ENCODE results near the gene OSBPL10.

OSBPL10 gene

DNA sequence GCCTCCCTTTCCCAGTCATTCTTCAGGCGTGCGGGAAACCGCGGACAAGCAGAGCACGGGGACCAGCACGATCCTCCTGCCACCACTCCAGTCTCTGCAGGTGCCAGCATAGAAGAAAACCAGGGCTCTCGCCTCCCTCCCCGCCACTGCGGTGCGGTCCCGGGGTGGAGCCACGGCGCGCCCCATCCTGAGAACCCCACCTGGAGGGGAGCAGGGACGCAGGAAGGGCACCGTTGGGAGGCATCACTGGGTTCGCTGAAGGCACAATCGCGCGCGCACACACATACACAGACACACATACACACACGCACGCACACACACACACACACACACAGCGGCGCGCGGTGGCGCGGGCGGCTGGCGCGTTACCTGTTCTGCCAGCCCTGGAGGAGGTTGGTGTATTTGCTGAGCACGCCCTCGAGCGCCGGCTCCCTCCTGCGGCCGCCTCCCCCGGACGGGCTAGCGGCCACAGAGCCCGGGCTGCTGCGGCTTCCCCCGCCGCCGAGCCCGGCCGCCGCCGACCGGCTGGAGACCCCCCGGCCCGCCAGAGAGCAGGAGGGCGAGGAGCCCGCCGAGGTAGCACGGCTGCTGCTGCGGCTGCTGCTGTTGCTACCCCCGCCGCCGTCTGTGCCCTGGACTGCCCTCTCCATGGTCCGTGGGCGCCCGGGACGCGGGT, 394 bp downstream of the OSBPL10 start:
- H2AFZ ChIP-seq (ENCODE audit: insufficient read depth, low read length, poor library complexity), result peak overlapping the region; percentile 85
- no peaks in the 10 kb centered on the region for H3K9me3 ChIP-seq (ENCODE audit: insufficient read depth, low read depth, low read length)
- H3K4me2 ChIP-seq (ENCODE audit: low read length), result peak overlapping the region; percentile 72
- H3K4me3 ChIP-seq (ENCODE audit: low read depth, low read length), result peak overlapping the region; percentile 82
- peak overlapping the region; percentile 87 for H2BK5ac ChIP-seq (ENCODE audit: low read depth, low read length, poor library complexity)
- H3K27ac ChIP-seq (ENCODE audit: low read depth, low read length), result peak overlapping the region; percentile 86
- H3K4me1 ChIP-seq (ENCODE audit: control insufficient read depth in 1 of 2, insufficient read depth in 2 of 2, low read length in 2 of 2), result peaks cover 3% of the 10 kb centered on the region in 2 experiments
- H3K23ac ChIP-seq (ENCODE audit: low read length), result no peak overlapping the region
- no peaks in the 10 kb centered on the region for H3K27me3 ChIP-seq (ENCODE audit: insufficient read depth, low read length)
- peaks cover 12% of the 10 kb centered on the region for H3K79me2 ChIP-seq (ENCODE audit: control insufficient read depth, insufficient read depth, low read length, poor library complexity)
- peak; percentile 88 to 92 for DNase-seq
- no peaks in the 10 kb centered on the region for H3K36me3 ChIP-seq (ENCODE audit: control insufficient read depth in 1 of 2, insufficient read depth in 2 of 2, low read length in 2 of 2)
- peak overlapping the region; percentile 88 for H2BK120ac ChIP-seq (ENCODE audit: insufficient read depth, low read length, poor library complexity)
- peak overlapping the region; percentile 42 for H2BK12ac ChIP-seq (ENCODE audit: low read length)
- H3K9ac ChIP-seq (ENCODE audit: low read length), result peak overlapping the region; percentile 68
- H4K8ac ChIP-seq (ENCODE audit: low read depth, low read length), result peak overlapping the region; percentile 63
- peaks cover 15% of the 10 kb centered on the region for H3K79me1 ChIP-seq (ENCODE audit: low read length)
- peak overlapping the region; percentile 90 for H3K14ac ChIP-seq (ENCODE audit: low read length)
- H2AK5ac ChIP-seq (ENCODE audit: low read length), result no peak overlapping the region
- peak overlapping the region; percentile 54 for H3K4ac ChIP-seq (ENCODE audit: low read depth, low read length)
- peak overlapping the region; percentile 91 for H4K91ac ChIP-seq (ENCODE audit: low read depth, low read length)
- WGBS (ENCODE audit: extremely low coverage, insufficient coverage, insufficient read length), result no CpG with 5 or more reads among the region's 66 CpGs
- peak overlapping the region; percentile 74 for H3K18ac ChIP-seq (ENCODE audit: low read length)
- H4K12ac ChIP-seq (ENCODE audit: low read depth, low read length), result peak overlapping the region; percentile 75

DNA sequence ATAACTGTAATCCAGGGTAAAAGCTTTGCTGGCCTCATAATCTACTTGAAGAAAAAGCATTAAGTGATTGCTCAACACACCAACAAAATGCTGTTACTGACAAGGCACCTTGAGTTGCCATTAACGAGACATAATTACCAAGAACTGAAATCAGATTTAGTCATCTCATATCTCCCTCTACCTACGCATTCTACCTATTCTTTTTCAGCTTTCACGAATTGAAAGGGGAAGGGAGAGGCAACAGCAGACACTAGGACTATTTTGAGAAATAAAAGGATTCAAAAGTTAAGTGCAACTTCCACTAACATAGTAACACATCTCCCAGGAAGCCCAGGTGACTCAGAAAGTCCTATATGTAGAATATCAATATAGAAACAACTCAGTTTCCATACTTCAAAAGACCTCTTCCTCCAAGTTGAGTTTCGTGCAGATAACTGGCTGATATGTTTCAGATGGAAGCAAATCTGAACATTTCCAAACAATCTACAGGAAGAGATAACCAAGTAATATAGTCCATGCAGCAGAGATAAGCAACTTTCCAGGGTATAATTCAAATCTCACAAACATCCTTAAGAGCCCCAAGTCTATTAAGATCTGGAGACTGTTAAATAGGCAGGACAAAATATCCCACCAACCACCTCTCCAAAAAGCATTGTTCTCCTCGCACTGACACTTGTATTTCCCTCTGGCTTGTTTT, 1.9 kb downstream of the OSBPL10 start:
- Histone ChIP-seq H3K79me2 (ENCODE audit: control insufficient read depth, insufficient read depth, low read length, poor library complexity) (peaks cover 12% of the 10 kb centered on the region), H3K79me1 (ENCODE audit: low read length) (peaks cover 15% of the 10 kb centered on the region), H2AFZ (ENCODE audit: insufficient read depth, low read length, poor library complexity) (no peak overlapping the region), H4K8ac (ENCODE audit: low read depth, low read length) (no peak overlapping the region), H2BK5ac (ENCODE audit: low read depth, low read length, poor library complexity) (no peak overlapping the region), H3K4me3 (ENCODE audit: low read depth, low read length) (no peak overlapping the region), H3K23ac (ENCODE audit: low read length) (no peak overlapping the region), H3K27me3 (ENCODE audit: insufficient read depth, low read length) (no peaks in the 10 kb centered on the region), H4K12ac (ENCODE audit: low read depth, low read length) (no peak overlapping the region), H4K91ac (ENCODE audit: low read depth, low read length) (no peak overlapping the region), H3K27ac (ENCODE audit: low read depth, low read length) (no peak overlapping the region), H2BK12ac (ENCODE audit: low read length) (no peak overlapping the region), H3K9me3 (ENCODE audit: insufficient read depth, low read depth, low read length) (no peaks in the 10 kb centered on the region), H3K14ac (ENCODE audit: low read length) (no peak overlapping the region), H3K9ac (ENCODE audit: low read length) (no peak overlapping the region), H3K36me3 (ENCODE audit: control insufficient read depth in 1 of 2, insufficient read depth in 2 of 2, low read length in 2 of 2) (no peaks in the 10 kb centered on the region), H3K4ac (ENCODE audit: low read depth, low read length) (no peak overlapping the region), H3K18ac (ENCODE audit: low read length) (no peak overlapping the region), H2AK5ac (ENCODE audit: low read length) (no peak overlapping the region), H2BK120ac (ENCODE audit: insufficient read depth, low read length, poor library complexity) (no peak overlapping the region), H3K4me1 (ENCODE audit: control insufficient read depth in 1 of 2, insufficient read depth in 2 of 2, low read length in 2 of 2) (peaks cover 3 to 5% of the 10 kb centered on the region in 2 experiments), H3K4me2 (ENCODE audit: low read length) (no peak overlapping the region)
- no CpG with 5 or more reads among the region's 5 CpGs for WGBS (ENCODE audit: extremely low coverage, insufficient coverage, insufficient read length)
- no peak for DNase-seq

DNA sequence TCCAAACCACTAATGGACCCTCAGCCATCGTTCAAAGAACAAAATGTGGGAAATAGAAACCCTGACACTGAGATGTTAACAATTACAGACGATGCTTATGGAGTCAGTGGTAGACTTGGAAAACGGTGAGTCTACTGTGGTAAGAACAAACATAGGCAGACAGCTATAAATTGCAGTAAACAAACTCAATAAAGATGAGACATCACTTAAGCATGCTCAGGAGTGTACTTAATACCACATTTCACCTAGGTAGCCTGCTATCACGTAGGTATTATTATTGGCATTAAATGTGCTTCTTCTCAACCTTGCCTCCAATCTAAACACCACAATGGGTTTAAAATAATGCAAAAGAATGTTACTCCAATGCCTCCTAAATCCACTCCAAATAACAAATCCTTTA, 2.5 kb downstream of the OSBPL10 start:
- no CpG with 5 or more reads among the region's 4 CpGs for WGBS (ENCODE audit: extremely low coverage, insufficient coverage, insufficient read length)
- H3K23ac ChIP-seq (ENCODE audit: low read length), result no peak overlapping the region

DNA sequence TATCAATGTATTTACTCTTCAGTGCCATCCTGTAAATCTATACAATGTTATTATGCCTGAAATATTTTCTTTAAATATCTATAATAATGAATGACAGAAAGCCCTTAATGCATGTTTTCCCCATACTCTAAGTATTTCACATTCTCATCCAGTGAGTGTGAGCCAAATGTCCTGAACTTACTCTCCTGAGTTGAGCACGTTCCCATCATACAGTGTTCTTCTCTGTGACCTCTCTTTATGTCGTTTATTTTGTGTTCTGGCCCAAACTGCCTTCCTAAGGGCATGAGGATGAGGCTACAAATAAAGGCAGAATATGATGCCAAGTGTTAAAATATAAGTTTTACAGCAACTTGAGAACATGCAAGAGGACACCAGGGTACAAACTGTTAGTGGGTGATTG, 3.3 kb downstream of the OSBPL10 start:
- H2BK120ac ChIP-seq (ENCODE audit: insufficient read depth, low read length, poor library complexity), result no peak overlapping the region
- WGBS (ENCODE audit: extremely low coverage, insufficient coverage, insufficient read length), result no CpG with 5 or more reads among the region's 2 CpGs
- H3K4ac ChIP-seq (ENCODE audit: low read depth, low read length), result no peak overlapping the region
- no peak overlapping the region for H3K23ac ChIP-seq (ENCODE audit: low read length)
- no peak overlapping the region for H3K14ac ChIP-seq (ENCODE audit: low read length)
- no peaks in the 10 kb centered on the region for H3K36me3 ChIP-seq (ENCODE audit: control insufficient read depth in 1 of 2, insufficient read depth in 2 of 2, low read length in 2 of 2)
- H3K4me1 ChIP-seq (ENCODE audit: control insufficient read depth in 1 of 2, insufficient read depth in 2 of 2, low read length in 2 of 2), result peaks cover 6 to 11% of the 10 kb centered on the region in 2 experiments
- no peaks in the 10 kb centered on the region for H3K27me3 ChIP-seq (ENCODE audit: insufficient read depth, low read length)
- no peak overlapping the region for H4K8ac ChIP-seq (ENCODE audit: low read depth, low read length)
- no peak overlapping the region for H2BK12ac ChIP-seq (ENCODE audit: low read length)
- no peak overlapping the region for H2BK5ac ChIP-seq (ENCODE audit: low read depth, low read length, poor library complexity)
- H3K9ac ChIP-seq (ENCODE audit: low read length), result no peak overlapping the region
- H3K18ac ChIP-seq (ENCODE audit: low read length), result no peak overlapping the region
- H3K79me2 ChIP-seq (ENCODE audit: control insufficient read depth, insufficient read depth, low read length, poor library complexity), result peaks cover 18% of the 10 kb centered on the region
- H2AFZ ChIP-seq (ENCODE audit: insufficient read depth, low read length, poor library complexity), result no peak overlapping the region
- H2AK5ac ChIP-seq (ENCODE audit: low read length), result no peak overlapping the region
- no peaks in the 10 kb centered on the region for H3K9me3 ChIP-seq (ENCODE audit: insufficient read depth, low read depth, low read length)
- H3K4me2 ChIP-seq (ENCODE audit: low read length), result no peak overlapping the region
- peaks cover 15% of the 10 kb centered on the region for H3K79me1 ChIP-seq (ENCODE audit: low read length)
- H3K27ac ChIP-seq (ENCODE audit: low read depth, low read length), result no peak overlapping the region
- DNase-seq, result no peak
- no peak overlapping the region for H4K12ac ChIP-seq (ENCODE audit: low read depth, low read length)
- H3K4me3 ChIP-seq (ENCODE audit: low read depth, low read length), result no peak overlapping the region
- H4K91ac ChIP-seq (ENCODE audit: low read depth, low read length), result no peak overlapping the region

More for the DNA sequence above, 2.5 kb downstream of the OSBPL10 start:
- no peak overlapping the region for H2AK5ac ChIP-seq (ENCODE audit: low read length)
- H2BK5ac ChIP-seq (ENCODE audit: low read depth, low read length, poor library complexity), result no peak overlapping the region
- H4K8ac ChIP-seq (ENCODE audit: low read depth, low read length), result no peak overlapping the region
- no peak overlapping the region for H3K4ac ChIP-seq (ENCODE audit: low read depth, low read length)
- no peaks in the 10 kb centered on the region for H3K9me3 ChIP-seq (ENCODE audit: insufficient read depth, low read depth, low read length)
- H3K4me1 ChIP-seq (ENCODE audit: control insufficient read depth in 1 of 2, insufficient read depth in 2 of 2, low read length in 2 of 2), result peaks cover 3 to 5% of the 10 kb centered on the region in 2 experiments
- no peak overlapping the region for H3K4me3 ChIP-seq (ENCODE audit: low read depth, low read length)
- no peak overlapping the region for H3K27ac ChIP-seq (ENCODE audit: low read depth, low read length)
- H3K27me3 ChIP-seq (ENCODE audit: insufficient read depth, low read length), result no peaks in the 10 kb centered on the region
- no peak overlapping the region for H2BK12ac ChIP-seq (ENCODE audit: low read length)
- no peak overlapping the region for H3K14ac ChIP-seq (ENCODE audit: low read length)
- no peak overlapping the region for H3K18ac ChIP-seq (ENCODE audit: low read length)
- H3K36me3 ChIP-seq (ENCODE audit: control insufficient read depth in 1 of 2, insufficient read depth in 2 of 2, low read length in 2 of 2), result no peaks in the 10 kb centered on the region
- H2AFZ ChIP-seq (ENCODE audit: insufficient read depth, low read length, poor library complexity), result no peak overlapping the region
- H4K91ac ChIP-seq (ENCODE audit: low read depth, low read length), result no peak overlapping the region
- no peak for DNase-seq
- no peak overlapping the region for H3K4me2 ChIP-seq (ENCODE audit: low read length)
- H3K9ac ChIP-seq (ENCODE audit: low read length), result no peak overlapping the region
- H4K12ac ChIP-seq (ENCODE audit: low read depth, low read length), result no peak overlapping the region
- H3K79me2 ChIP-seq (ENCODE audit: control insufficient read depth, insufficient read depth, low read length, poor library complexity), result peaks cover 12% of the 10 kb centered on the region
- H3K79me1 ChIP-seq (ENCODE audit: low read length), result peaks cover 15% of the 10 kb centered on the region
- no peak overlapping the region for H2BK120ac ChIP-seq (ENCODE audit: insufficient read depth, low read length, poor library complexity)
